Right lobe of liver (tissue), 4 donors: ENCODE measurements around the gene TDRD3.

Experiments used
- POLR2A ChIP-seq: fragments of 450-650 bp; IDR thresholded peaks from one replicate; pipeline ENCODE4 v1.6.1; 2017; ENCODE audit warnings: antibody characterized with exemption, mild to moderate bottlenecking
- TF ChIP-seq, protein P1 (sequence below), 4 donors: fragments of 200-600 bp in 3 of 4; fragments of 450-650 bp in 1 of 4; IDR thresholded peaks; one replicate each; pipeline versions ENCODE4 v1.5.1 to v1.8.0; 2016 to 2022; ENCODE audit warnings: antibody characterized with exemption in 4 of 4, mild to moderate bottlenecking in 2 of 4
- donor health status: DM: no; HTN: no; CAD: no.
- donor health status: DM: no; HTN: no; CAD: no.
- donor health status: DM: no; HTN: yes; CAD: no.

DNA sequence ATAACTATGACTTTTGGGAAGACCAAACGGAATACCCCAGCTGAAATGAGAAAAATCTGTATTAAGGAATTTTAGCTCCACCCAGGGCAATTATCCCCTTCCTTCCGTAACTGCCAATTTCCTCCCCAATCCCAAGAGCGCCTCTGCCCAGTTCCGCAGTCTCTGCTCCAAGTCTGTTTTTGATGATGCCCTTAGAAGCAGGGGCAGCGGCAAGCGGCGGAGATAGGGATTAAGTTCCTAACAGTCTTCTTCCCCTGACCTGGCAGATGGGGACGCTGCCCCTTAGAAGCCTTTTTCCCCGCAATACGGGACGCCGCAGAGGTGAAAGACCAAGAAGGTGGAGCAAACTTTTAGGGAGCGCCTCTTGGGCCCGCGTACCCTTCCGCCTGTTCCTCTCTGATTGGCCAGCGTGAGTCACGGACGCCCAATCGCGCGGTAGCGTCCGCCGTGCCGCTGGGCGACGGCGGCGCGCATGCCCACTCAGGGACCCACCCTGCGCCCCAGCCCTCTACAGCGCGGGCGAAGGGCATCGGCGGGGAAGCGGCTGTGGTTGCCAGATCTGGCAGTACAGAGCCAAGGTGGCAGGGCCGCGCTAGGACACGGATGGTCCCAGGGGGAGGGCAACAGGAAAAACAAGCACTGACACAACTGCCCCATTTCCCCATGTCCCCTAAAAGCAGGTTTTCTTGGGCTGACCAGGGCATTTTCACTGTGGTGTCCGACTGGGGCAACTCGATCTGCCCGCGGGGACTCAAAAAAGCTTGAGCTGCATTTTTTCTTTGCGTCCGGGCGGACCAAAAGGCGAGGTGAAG is 843 bp upstream of the TDRD3 start:
- TF ChIP-seq, protein P1, sequence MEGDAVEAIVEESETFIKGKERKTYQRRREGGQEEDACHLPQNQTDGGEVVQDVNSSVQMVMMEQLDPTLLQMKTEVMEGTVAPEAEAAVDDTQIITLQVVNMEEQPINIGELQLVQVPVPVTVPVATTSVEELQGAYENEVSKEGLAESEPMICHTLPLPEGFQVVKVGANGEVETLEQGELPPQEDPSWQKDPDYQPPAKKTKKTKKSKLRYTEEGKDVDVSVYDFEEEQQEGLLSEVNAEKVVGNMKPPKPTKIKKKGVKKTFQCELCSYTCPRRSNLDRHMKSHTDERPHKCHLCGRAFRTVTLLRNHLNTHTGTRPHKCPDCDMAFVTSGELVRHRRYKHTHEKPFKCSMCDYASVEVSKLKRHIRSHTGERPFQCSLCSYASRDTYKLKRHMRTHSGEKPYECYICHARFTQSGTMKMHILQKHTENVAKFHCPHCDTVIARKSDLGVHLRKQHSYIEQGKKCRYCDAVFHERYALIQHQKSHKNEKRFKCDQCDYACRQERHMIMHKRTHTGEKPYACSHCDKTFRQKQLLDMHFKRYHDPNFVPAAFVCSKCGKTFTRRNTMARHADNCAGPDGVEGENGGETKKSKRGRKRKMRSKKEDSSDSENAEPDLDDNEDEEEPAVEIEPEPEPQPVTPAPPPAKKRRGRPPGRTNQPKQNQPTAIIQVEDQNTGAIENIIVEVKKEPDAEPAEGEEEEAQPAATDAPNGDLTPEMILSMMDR (IDR thresholded peaks at IDR 0.05), result no peak
- TF ChIP-seq POLR2A, result peak; percentile 85
